T-cell (primary cell): Measurements from ENCODE around the gene DDI1. TPM values are rescaled to one million over a fixed set of nuclear protein-coding genes. Genes with fewer than 3 reads are reported as not detected.

Experiments
- ATAC-seq, 4 experiments: fragments of 200-7000 bp in 3 of 4; fragments of 150-1000 bp in 1 of 4; cut with Tn5 transposase; replicated peaks in 1 of 4; 1 replicate in 3 of 4; 2 replicates in 1 of 4; pipeline ENCODE4 v1.10.0; 2021; ENCODE audit warnings: moderate library complexity in 3 of 4, mild to moderate bottlenecking in 2 of 4, moderate number of reproducible peaks in 1 of 4
- CTCF ChIA-PET, 2 donors: fragments of 300-600 bp; sonication (Branson Sonifier 250); formaldehyde crosslinking; loops; one replicate each; lab custom pipeline; 2022; ENCODE audit warnings: antibody characterized with exemption in 2 of 2; lab: Charles Lee
- POLR2A ChIA-PET, 2 donors: fragments of 300-600 bp; sonication (Branson Sonifier 250); formaldehyde crosslinking; loops; one replicate each; lab custom pipeline; 2022; ENCODE audit warnings: antibody characterized with exemption in 2 of 2; lab: Charles Lee
- DNase-seq, 35 experiments: peaks; one replicate each; pipeline versions ENCODE4 v3.0.0 to v3.0.0-alpha.2; 2013 to 2023
- H3K27ac ChIP-seq: one replicate; pipeline ENCODE4 v1.5.1; 2013; ENCODE audit warnings: low read length
- H3K27me3 ChIP-seq, 2 experiments: replicated peaks in 1 of 2; 1 replicate in 1 of 2; 2 replicates in 1 of 2; pipeline versions ENCODE4 v1.6.1 to v1.7.0; 2013; ENCODE audit warnings: low read length in 1 of 2, mixed read lengths in 1 of 2; ENCODE audit not compliant: control insufficient read depth in 2 of 2, insufficient read depth in 2 of 2; ENCODE audit errors: extremely low read depth in 1 of 2
- H3K36me3 ChIP-seq, 2 donors: 1 replicate in 1 of 2; 2 replicates in 1 of 2; pipeline versions ENCODE4 v1.6.1 to v1.7.0; 2013; ENCODE audit warnings: low read length in 1 of 2; ENCODE audit not compliant: control insufficient read depth in 2 of 2, insufficient read depth in 1 of 2; ENCODE audit errors: extremely low read depth in 1 of 2
- H3K4me1 ChIP-seq, 2 experiments: 1 replicate in 1 of 2; 2 replicates in 1 of 2; pipeline versions ENCODE4 v1.6.1 to v1.7.0; 2013; ENCODE audit warnings: low read length in 2 of 2, mixed read lengths in 1 of 2; ENCODE audit not compliant: insufficient read depth in 2 of 2, control insufficient read depth in 1 of 2; ENCODE audit errors: extremely low read depth in 1 of 2
- H3K4me3 ChIP-seq, 2 donors: 1 replicate in 1 of 2; 2 replicates in 1 of 2; pipeline versions ENCODE4 v1.5.1 to v1.7.0; 2013; ENCODE audit warnings: mild to moderate bottlenecking in 2 of 2, low read length in 1 of 2, moderate library complexity in 1 of 2; ENCODE audit not compliant: control insufficient read depth in 1 of 2; ENCODE audit errors: extremely low read depth in 1 of 2
- H3K9me3 ChIP-seq: 2 replicates; pipeline ENCODE4 v1.7.0; 2013
- H3K27ac Mint-ChIP-seq, 2 donors: one replicate each; pipeline ENCODE4 v1.8.0; 2020 to 2021; ENCODE audit warnings: mild to moderate bottlenecking in 2 of 2, mixed read lengths in 2 of 2
- H3K27me3 Mint-ChIP-seq, 2 donors: one replicate each; pipeline ENCODE4 v1.8.0; 2021 to 2022; ENCODE audit warnings: mixed read lengths in 2 of 2
- H3K36me3 Mint-ChIP-seq: one replicate; pipeline ENCODE4 v1.8.0; 2021; ENCODE audit warnings: mixed read lengths
- H3K4me1 Mint-ChIP-seq, 3 donors: one replicate each; pipeline ENCODE4 v1.8.0; 2020 to 2022; ENCODE audit warnings: mixed read lengths in 3 of 3, mild to moderate bottlenecking in 1 of 3
- H3K4me3 Mint-ChIP-seq, 3 donors: one replicate each; pipeline ENCODE4 v1.8.0; 2020 to 2022; ENCODE audit warnings: mild to moderate bottlenecking in 3 of 3, mixed read lengths in 3 of 3, moderate library complexity in 3 of 3
- H3K9me3 Mint-ChIP-seq, 3 donors: one replicate each; pipeline ENCODE4 v1.8.0; 2020 to 2022; ENCODE audit warnings: mixed read lengths in 3 of 3
- WGBS: methylation state at CpG from one replicate; pipeline ENCODE4 v1.1.5; 2013; ENCODE audit warnings: missing lambda C conversion rate; ENCODE audit not compliant: insufficient coverage; 5-methylcytosine and 5-hydroxymethylcytosine counted together
- total RNA-seq, 35 experiments: library from RNA in 6 of 35; stranded (reverse) in 6 of 35; fragments of 120-200 nt in 1 of 35; gene quantifications; one replicate each; pipeline versions ENCODE4 v1.2.1 to v1.2.4 and lab custom pipeline; 2013 to 2026

Gene DDI1
- total RNA-seq, 5 donors from 2014 or later (not counting 1 experiment from before 2014, with no cell fraction given): not detected

GRCh38 chr11:103995896-103996295 is 40.5 kb upstream of the DDI1 start:
- H3K27ac ChIP-seq: no peak overlapping the region
- H3K27me3 ChIP-seq: no peaks in the 10 kb centered on the region
- ChIA-PET POLR2A (no interaction called here), CTCF (no interaction called here)
- H3K4me3 ChIP-seq: no peak overlapping the region
- no peaks in the 10 kb centered on the region for H3K9me3 ChIP-seq
- Mint-ChIP-seq H3K4me3 (no peak overlapping the region), H3K27ac (no peak overlapping the region), H3K36me3 (no peaks in the 10 kb centered on the region), H3K4me1 (no peaks in the 10 kb centered on the region), H3K9me3 (no peaks in the 10 kb centered on the region), H3K27me3 (no peaks in the 10 kb centered on the region)
- no peaks in the 10 kb centered on the region for H3K4me1 ChIP-seq
- DNase-seq (no peak), ATAC-seq (no peak)
- H3K36me3 ChIP-seq: no peaks in the 10 kb centered on the region
- no CpG with 5 or more reads among the region's 4 CpGs for WGBS

- no peak overlapping the region for H3K4me3 ChIP-seq
- H3K27ac ChIP-seq: no peak overlapping the region
- Mint-ChIP-seq H3K4me1 (no peaks in the 10 kb centered on the region), H3K27me3 (no peaks in the 10 kb centered on the region), H3K9me3 (no peaks in the 10 kb centered on the region), H3K4me3 (no peak overlapping the region), H3K36me3 (no peaks in the 10 kb centered on the region), H3K27ac (no peak overlapping the region)
- H3K36me3 ChIP-seq: no peaks in the 10 kb centered on the region
- H3K9me3 ChIP-seq: no peaks in the 10 kb centered on the region
- CTCF ChIA-PET: interaction anchor here in 1 of 2 donors (0.5 kb wide), 1 partner anchor 685 kb away, joined by 3 read pairs; no protein-coding TSS in a partner anchor
- no peaks in the 10 kb centered on the region for H3K4me1 ChIP-seq
- ATAC-seq (no peak), DNase-seq (no peak)
- WGBS: 71% methylated on average over 1 of the region's 1 CpG
- POLR2A ChIA-PET: no interaction called here
- H3K27me3 ChIP-seq: no peaks in the 10 kb centered on the region
Measured at GRCh38 chr11:103997082-103997481, 39.4 kb upstream of the DDI1 start.

- H3K9me3 Mint-ChIP-seq: no peaks in the 10 kb centered on the region
- no CpG with 5 or more reads among the region's 5 CpGs for whole genome bisulfite sequencing
- CTCF ChIA-PET: no interaction called here
- H3K4me3 Mint-ChIP-seq: no peak overlapping the region
- H3K27me3 ChIP-seq: no peaks in the 10 kb centered on the region
- no peaks in the 10 kb centered on the region for H3K36me3 Mint-ChIP-seq
- H3K4me1 ChIP-seq: no peaks in the 10 kb centered on the region
- H3K9me3 ChIP-seq: no peaks in the 10 kb centered on the region
- ATAC-seq (no peak), DNase-seq (no peak)
- no peaks in the 10 kb centered on the region for H3K4me1 Mint-ChIP-seq
- no peak overlapping the region for H3K27ac Mint-ChIP-seq
- no peaks in the 10 kb centered on the region for H3K27me3 Mint-ChIP-seq
- no peak overlapping the region for H3K27ac ChIP-seq
- H3K36me3 ChIP-seq: no peaks in the 10 kb centered on the region
- no peak overlapping the region for H3K4me3 ChIP-seq
- POLR2A ChIA-PET: no interaction called here
Measured at GRCh38 chr11:103998826-103999508, 37.5 kb upstream of the DDI1 start.

GRCh38 chr11:104000798-104001197 is 35.6 kb upstream of the DDI1 start:
- ATAC-seq (no peak), DNase-seq (no peak)
- Mint-ChIP-seq H3K27me3 (no peaks in the 10 kb centered on the region), H3K27ac (no peak overlapping the region), H3K4me3 (no peak overlapping the region), H3K4me1 (no peaks in the 10 kb centered on the region), H3K9me3 (no peaks in the 10 kb centered on the region), H3K36me3 (no peaks in the 10 kb centered on the region)
- no peak overlapping the region for H3K27ac ChIP-seq
- WGBS: 80% methylated on average over 1 of the region's 5 CpGs
- no peaks in the 10 kb centered on the region for H3K9me3 ChIP-seq
- H3K4me1 ChIP-seq: no peaks in the 10 kb centered on the region
- H3K4me3 ChIP-seq: no peak overlapping the region
- ChIA-PET POLR2A (no interaction called here), CTCF (no interaction called here)
- no peaks in the 10 kb centered on the region for H3K27me3 ChIP-seq
- no peaks in the 10 kb centered on the region for H3K36me3 ChIP-seq

GRCh38 chr11:104001561-104002056 is 34.8 kb upstream of the DDI1 start:
- Mint-ChIP-seq H3K9me3 (no peaks in the 10 kb centered on the region), H3K27me3 (no peaks in the 10 kb centered on the region), H3K4me3 (no peak overlapping the region), H3K36me3 (no peaks in the 10 kb centered on the region), H3K4me1 (no peaks in the 10 kb centered on the region), H3K27ac (no peak overlapping the region)
- ChIA-PET POLR2A (no interaction called here), CTCF (no interaction called here)
- Histone ChIP-seq H3K27ac (no peak overlapping the region), H3K9me3 (no peaks in the 10 kb centered on the region), H3K36me3 (no peaks in the 10 kb centered on the region), H3K27me3 (no peaks in the 10 kb centered on the region), H3K4me1 (no peaks in the 10 kb centered on the region), H3K4me3 (no peak overlapping the region)
- ATAC-seq (no peak), DNase-seq (no peak)
- WGBS: 86% methylated on average over 2 of the region's 3 CpGs

- Histone ChIP-seq H3K27me3 (no peaks in the 10 kb centered on the region), H3K4me3 (no peak overlapping the region), H3K4me1 (no peaks in the 10 kb centered on the region), H3K9me3 (no peaks in the 10 kb centered on the region), H3K36me3 (no peaks in the 10 kb centered on the region), H3K27ac (no peak overlapping the region)
- Mint-ChIP-seq H3K4me3 (no peak overlapping the region), H3K27me3 (no peaks in the 10 kb centered on the region), H3K9me3 (no peaks in the 10 kb centered on the region), H3K4me1 (no peaks in the 10 kb centered on the region), H3K36me3 (no peaks in the 10 kb centered on the region), H3K27ac (no peak overlapping the region)
- no peak for DNase-seq
- POLR2A ChIA-PET: no interaction called here
- CTCF ChIA-PET: no interaction called here
- ATAC-seq: no peak
Measured at GRCh38 chr11:104003491-104003890, 32.9 kb upstream of the DDI1 start.
